ENCODE measurements around the gene PCA3. TPM values are rescaled to one million over a fixed set of nuclear protein-coding genes. Genes with fewer than 3 reads are reported as not detected.

The PCA3 gene
- total and polyA plus RNA-seq, 5 experiments from 2014 or later, result not detected

DNA sequence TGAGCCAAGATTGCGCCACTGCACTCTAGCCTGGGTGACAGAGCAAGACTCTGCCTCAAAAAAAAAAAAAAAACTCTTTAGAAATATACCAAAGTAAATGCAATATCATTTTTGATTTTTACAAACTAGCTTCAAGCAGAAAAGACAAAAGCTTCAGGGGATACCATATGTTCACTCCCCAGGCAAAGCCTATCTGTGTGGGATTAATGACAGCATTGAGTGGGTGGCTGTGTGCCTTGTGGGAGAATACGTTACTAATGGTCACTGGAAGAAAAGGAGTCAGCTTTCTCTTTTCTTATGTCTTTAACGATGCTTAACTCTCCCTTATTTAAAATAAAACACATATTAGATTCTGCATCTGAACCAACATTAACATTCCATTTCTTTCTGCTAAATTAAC lies 1.9 kb downstream of the PCA3 start:
- Mint-ChIP-seq H3K36me3 (no peaks in the 10 kb centered on the region), H3K9me3 (no peaks in the 10 kb centered on the region), H3K4me1 (peaks cover 0 to 3% (median under 1%) of the 10 kb centered on the region in 4 donors), H3K27ac (no peak overlapping the region), H3K27me3 (peaks cover 3 to 20% (median 8%) of the 10 kb centered on the region in 5 donors), H3K4me3 (no peak overlapping the region)
- no peak for ATAC-seq
- DNase-seq, result no peak
- POLR2A ChIA-PET, result no interaction called here

DNA sequence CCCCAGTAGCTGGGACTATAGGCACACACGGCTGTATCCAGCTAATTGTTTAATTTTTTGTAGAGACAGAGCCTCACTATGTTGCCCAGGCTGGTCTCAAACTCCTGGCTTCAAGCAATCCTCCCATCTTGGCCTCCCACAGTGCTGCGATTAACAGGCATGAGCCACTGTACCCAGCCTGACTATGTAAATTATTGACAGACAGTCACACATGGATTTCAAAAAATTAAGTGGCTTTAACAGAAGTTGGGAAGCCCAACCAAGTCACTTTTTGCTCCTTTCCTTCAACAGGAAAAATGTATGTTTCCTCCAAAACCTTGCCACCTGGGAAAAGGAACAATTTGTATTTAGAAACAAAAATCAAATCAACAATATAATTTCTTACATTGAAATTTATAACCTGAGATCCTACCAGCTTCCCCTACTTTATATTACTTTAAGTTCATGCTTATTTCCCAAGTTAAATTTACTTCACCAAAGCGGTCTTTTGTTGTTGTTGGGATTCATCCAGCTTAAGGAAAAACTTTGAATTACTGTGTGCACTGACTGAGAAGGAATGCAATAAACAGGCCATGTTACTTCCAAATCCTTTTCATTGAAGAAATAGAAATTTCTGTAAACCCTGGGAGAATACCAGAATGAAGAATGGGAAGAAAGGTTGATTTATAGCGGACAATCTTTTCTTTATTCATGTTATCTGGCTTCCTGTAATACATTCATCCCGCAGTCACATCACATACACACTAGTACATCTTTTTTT lies 8.6 kb downstream of the PCA3 start:
- no peak overlapping the region for H3K27ac Mint-ChIP-seq
- H3K27me3 Mint-ChIP-seq, result peaks cover 0 to 7% (median 5%) of the 10 kb centered on the region in 5 donors
- POLR2A ChIA-PET, result no interaction called here
- H3K36me3 Mint-ChIP-seq, result no peaks in the 10 kb centered on the region
- ATAC-seq (no peak), DNase-seq (no peak)
- H3K4me1 Mint-ChIP-seq, result peaks cover 0 to 3% (median 0%) of the 10 kb centered on the region in 4 donors
- no peaks in the 10 kb centered on the region for H3K9me3 Mint-ChIP-seq
- no peak overlapping the region for H3K4me3 Mint-ChIP-seq

DNA sequence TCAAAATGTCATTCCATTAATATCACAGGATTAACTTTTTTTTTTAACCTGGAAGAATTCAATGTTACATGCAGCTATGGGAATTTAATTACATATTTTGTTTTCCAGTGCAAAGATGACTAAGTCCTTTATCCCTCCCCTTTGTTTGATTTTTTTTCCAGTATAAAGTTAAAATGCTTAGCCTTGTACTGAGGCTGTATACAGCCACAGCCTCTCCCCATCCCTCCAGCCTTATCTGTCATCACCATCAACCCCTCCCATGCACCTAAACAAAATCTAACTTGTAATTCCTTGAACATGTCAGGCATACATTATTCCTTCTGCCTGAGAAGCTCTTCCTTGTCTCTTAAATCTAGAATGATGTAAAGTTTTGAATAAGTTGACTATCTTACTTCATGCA lies 20.6 kb downstream of the PCA3 start:
- H3K27ac Mint-ChIP-seq, result no peak overlapping the region
- H3K4me1 Mint-ChIP-seq, result no peaks in the 10 kb centered on the region
- ATAC-seq, result no peak

DNA sequence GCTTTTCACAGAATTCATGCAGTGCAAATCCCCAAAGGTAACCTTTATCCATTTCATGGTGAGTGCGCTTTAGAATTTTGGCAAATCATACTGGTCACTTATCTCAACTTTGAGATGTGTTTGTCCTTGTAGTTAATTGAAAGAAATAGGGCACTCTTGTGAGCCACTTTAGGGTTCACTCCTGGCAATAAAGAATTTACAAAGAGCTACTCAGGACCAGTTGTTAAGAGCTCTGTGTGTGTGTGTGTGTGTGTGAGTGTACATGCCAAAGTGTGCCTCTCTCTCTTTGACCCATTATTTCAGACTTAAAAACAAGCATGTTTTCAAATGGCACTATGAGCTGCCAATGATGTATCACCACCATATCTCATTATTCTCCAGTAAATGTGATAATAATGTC lies 21.3 kb downstream of the PCA3 start:
- POLR2A ChIA-PET, result interaction anchor here (0.6 kb wide), 1 partner anchor 21 kb away, joined by 4 read pairs; no protein-coding TSS in a partner anchor
- Mint-ChIP-seq H3K4me3 (no peak overlapping the region), H3K27ac (no peak overlapping the region), H3K4me1 (no peaks in the 10 kb centered on the region), H3K36me3 (no peaks in the 10 kb centered on the region), H3K27me3 (peaks cover 3 to 12% (median 9%) of the 10 kb centered on the region in 5 donors), H3K9me3 (peaks cover 0 to 1% (median 0%) of the 10 kb centered on the region in 9 donors)
- no peak for DNase-seq
- no peak for ATAC-seq

More for the DNA sequence above, 20.6 kb downstream of the PCA3 start:
- H3K9me3 Mint-ChIP-seq, result peaks cover 0 to 1% (median 0%) of the 10 kb centered on the region in 9 donors
- peaks cover 2 to 12% (median 9%) of the 10 kb centered on the region in 5 donors for H3K27me3 Mint-ChIP-seq
- POLR2A ChIA-PET, result no interaction called here
- no peak for DNase-seq
- no peaks in the 10 kb centered on the region for H3K36me3 Mint-ChIP-seq
- no peak overlapping the region for H3K4me3 Mint-ChIP-seq

DNA sequence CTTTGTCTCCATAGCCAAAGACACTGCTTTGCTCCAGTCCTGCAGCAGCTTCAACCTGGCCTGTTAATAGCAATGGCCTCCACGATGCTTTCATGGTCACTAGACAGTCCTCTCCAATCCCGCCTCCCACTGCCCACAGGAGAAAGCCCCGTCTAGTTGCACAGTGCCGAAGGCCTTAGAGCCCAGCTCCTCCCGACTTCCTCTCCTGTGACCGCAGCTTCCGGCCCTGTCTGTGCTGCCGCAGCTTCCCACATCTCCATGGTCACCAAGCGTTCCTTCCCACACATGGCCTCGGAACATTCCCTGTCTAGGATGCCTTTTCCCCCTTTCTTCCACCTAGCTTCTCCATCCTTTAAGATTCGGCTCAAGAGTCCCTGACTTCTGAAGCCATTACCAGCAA lies 23.4 kb downstream of the PCA3 start:
- Mint-ChIP-seq H3K36me3 (no peaks in the 10 kb centered on the region), H3K4me3 (no peak overlapping the region), H3K4me1 (no peaks in the 10 kb centered on the region), H3K9me3 (peaks cover 0 to 2% (median 0%) of the 10 kb centered on the region in 9 donors), H3K27ac (no peak overlapping the region), H3K27me3 (peaks cover 3 to 10% (median 8%) of the 10 kb centered on the region in 5 donors)
- ATAC-seq (no peak), DNase-seq (no peak)
- POLR2A ChIA-PET, result no interaction called here

DNA sequence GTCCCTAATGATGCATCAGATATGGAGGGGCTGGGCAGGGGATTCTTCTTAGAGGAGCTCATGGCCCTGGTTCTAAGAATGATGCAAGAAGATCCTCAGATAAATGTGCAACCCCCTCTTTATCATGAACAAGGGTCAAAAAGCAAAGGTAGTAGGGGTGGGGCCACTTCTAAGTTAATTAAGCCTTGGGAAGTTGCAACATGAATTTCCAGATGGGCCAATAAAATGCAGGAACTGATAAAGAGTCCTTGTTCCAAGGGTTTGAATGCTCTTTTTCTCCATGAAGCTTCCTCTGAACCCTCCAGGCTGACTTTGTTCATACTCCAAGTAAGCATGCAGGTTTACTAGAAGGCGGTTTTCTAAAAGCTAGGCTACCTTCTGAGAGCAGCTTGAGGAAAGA lies 25.6 kb downstream of the PCA3 start:
- H3K4me3 Mint-ChIP-seq, result no peak overlapping the region
- no peaks in the 10 kb centered on the region for H3K36me3 Mint-ChIP-seq
- no peaks in the 10 kb centered on the region for H3K4me1 Mint-ChIP-seq
- peaks cover 0 to 2% (median 0%) of the 10 kb centered on the region in 9 donors for H3K9me3 Mint-ChIP-seq
- POLR2A ChIA-PET, result no interaction called here
- DNase-seq, result no peak
- peaks cover 4 to 10% (median 6%) of the 10 kb centered on the region in 5 donors for H3K27me3 Mint-ChIP-seq
- ATAC-seq, result no peak
- H3K27ac Mint-ChIP-seq, result no peak overlapping the region

DNA sequence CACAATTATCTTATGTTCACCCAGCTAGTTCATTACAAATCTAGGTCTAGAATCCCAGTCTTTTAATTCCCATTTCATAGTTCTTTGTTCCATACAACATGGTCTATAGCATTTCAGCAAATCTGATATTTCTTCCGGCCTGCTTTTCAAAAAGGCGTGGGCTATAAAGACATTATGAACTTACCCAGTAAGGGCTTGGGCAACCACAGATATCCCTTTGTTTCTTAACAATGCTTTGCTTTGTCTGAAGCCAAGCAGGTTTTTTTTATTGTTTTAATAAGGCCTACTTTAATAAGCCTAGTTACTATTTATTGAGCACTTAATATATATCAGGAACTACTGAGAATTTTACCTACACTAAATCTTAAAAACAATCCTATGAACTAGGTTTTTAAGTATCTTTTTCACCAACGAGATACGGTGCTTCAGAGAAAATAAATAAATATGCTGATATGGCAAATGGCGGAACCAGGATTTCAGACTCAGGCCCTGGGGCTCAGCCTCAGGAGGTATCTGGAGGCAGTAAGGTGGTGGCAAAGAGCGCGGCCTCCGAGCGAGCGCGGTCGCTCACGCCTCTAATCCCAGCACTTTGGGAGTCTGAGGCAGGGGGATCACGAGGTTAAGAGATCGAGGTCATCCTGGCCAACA lies 29.7 kb downstream of the PCA3 start:
- no peak overlapping the region for H3K4me3 Mint-ChIP-seq
- peaks cover 0 to 2% (median 0%) of the 10 kb centered on the region in 9 donors for H3K9me3 Mint-ChIP-seq
- DNase-seq, result no peak
- no peak for ATAC-seq
- H3K27ac Mint-ChIP-seq, result no peak overlapping the region
- peaks cover 0 to 8% (median 3%) of the 10 kb centered on the region in 5 donors for H3K27me3 Mint-ChIP-seq
- H3K4me1 Mint-ChIP-seq, result peaks cover 0 to 4% (median 0%) of the 10 kb centered on the region in 4 donors
- POLR2A ChIA-PET, result no interaction called here
- H3K36me3 Mint-ChIP-seq, result no peaks in the 10 kb centered on the region

DNA sequence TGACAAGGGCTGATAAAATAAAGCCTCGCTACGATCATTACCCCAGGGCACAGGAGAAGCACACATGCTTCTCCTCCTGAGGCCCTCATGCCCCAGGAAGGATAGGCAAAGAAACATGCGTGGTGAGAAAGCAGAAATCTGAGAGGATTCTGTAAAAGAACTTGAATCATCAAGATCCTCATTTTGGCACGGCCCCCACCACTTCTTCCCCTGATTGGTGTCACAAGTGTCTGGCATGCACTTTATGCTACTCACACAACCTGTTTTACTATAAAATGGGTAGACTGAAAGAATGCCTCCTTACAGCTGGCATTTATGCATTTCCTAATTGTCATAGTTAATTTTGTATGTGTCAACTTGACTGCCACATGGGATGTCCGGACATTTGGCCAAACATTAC lies 32.1 kb downstream of the PCA3 start:
- H3K9me3 Mint-ChIP-seq, result peaks cover 0 to 2% (median 0%) of the 10 kb centered on the region in 9 donors
- no peak overlapping the region for H3K4me3 Mint-ChIP-seq
- no peak for DNase-seq
- no peaks in the 10 kb centered on the region for H3K36me3 Mint-ChIP-seq
- peak overlapping the region in 1 of 10 donors; percentile 12 for H3K27ac Mint-ChIP-seq
- no peak for ATAC-seq
- peaks cover 0 to 4% (median 0%) of the 10 kb centered on the region in 4 donors for H3K4me1 Mint-ChIP-seq
- POLR2A ChIA-PET, result no interaction called here
- H3K27me3 Mint-ChIP-seq, result peaks cover 0 to 4% (median 1%) of the 10 kb centered on the region in 5 donors

DNA sequence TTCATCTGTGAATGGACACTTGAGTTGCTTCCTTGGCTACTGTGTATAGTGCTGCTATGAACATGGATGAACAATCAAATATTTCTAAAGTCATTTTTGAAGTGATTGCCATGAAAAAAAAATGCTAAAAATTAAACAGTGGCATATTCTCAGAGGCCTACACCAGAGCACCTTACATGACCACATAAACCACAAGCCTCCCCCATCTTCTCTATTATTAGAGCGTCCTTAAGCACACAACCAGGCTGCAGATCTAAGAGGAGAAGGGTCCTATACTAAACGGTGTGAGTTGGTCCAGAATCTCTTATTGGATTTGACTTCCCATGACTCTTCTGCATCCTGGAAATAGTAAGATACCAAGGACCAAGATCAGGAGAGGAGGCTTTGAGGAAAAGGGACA lies 34.3 kb downstream of the PCA3 start:
- H3K4me1 Mint-ChIP-seq, result peaks cover 0 to 4% (median 0%) of the 10 kb centered on the region in 4 donors
- H3K9me3 Mint-ChIP-seq, result no peaks in the 10 kb centered on the region
- no peak overlapping the region for H3K27ac Mint-ChIP-seq
- ATAC-seq (no peak), DNase-seq (no peak)
- no peaks in the 10 kb centered on the region for H3K36me3 Mint-ChIP-seq
- H3K27me3 Mint-ChIP-seq, result peaks cover 0 to 4% (median 2%) of the 10 kb centered on the region in 5 donors
- H3K4me3 Mint-ChIP-seq, result no peak overlapping the region
- POLR2A ChIA-PET, result no interaction called here

DNA sequence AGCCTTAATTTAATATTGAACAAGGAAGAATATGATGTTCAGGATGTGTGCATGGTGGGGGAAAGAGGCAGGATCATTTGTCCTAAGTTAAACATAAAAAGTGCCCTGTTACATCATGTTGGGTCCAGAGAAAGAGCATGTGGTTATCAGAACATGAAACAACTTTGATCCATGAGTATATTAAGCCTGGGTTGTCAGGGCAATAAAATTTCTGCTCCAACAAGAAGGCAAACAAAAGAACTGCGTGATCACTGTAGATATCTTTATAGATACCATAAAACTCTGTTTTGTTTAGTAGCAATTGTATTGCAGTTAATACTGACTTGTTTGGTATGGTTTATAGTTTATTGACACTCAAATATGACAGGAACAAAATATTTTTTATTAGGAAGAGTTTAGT lies 35.2 kb downstream of the PCA3 start:
- no peaks in the 10 kb centered on the region for H3K9me3 Mint-ChIP-seq
- no peak for DNase-seq
- peaks cover 0 to 7% (median 2%) of the 10 kb centered on the region in 5 donors for H3K27me3 Mint-ChIP-seq
- H3K4me1 Mint-ChIP-seq, result peaks cover 0 to 4% (median 0%) of the 10 kb centered on the region in 4 donors
- ATAC-seq, result no peak
- H3K27ac Mint-ChIP-seq, result no peak overlapping the region
- no peaks in the 10 kb centered on the region for H3K36me3 Mint-ChIP-seq
- POLR2A ChIA-PET, result no interaction called here
- H3K4me3 Mint-ChIP-seq, result no peak overlapping the region

DNA sequence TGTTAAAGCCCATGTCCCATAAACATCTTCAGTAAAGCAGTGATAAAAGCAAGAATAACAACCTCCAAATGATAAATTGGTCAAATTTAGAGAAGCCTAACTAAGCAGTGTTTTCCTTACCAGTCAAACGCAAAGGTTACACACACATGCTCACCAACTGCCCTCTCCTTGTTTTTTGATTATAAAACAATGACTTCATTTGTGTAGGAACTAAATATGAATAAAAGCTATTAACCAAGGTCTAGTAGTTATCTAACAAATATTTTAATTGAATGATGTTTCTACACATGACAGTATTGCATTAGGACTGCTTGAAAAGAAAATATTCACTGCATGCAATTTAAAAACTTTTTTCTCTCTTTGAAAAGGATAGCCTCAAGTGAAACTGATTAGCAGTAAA lies 36.7 kb downstream of the PCA3 start:
- Mint-ChIP-seq H3K4me3 (no peak overlapping the region), H3K9me3 (no peaks in the 10 kb centered on the region), H3K27me3 (peaks cover 0 to 10% (median 2%) of the 10 kb centered on the region in 5 donors), H3K4me1 (peaks cover 0 to 4% (median 0%) of the 10 kb centered on the region in 4 donors), H3K36me3 (no peaks in the 10 kb centered on the region), H3K27ac (no peak overlapping the region)
- no peak for DNase-seq
- POLR2A ChIA-PET, result no interaction called here
- no peak for ATAC-seq

DNA sequence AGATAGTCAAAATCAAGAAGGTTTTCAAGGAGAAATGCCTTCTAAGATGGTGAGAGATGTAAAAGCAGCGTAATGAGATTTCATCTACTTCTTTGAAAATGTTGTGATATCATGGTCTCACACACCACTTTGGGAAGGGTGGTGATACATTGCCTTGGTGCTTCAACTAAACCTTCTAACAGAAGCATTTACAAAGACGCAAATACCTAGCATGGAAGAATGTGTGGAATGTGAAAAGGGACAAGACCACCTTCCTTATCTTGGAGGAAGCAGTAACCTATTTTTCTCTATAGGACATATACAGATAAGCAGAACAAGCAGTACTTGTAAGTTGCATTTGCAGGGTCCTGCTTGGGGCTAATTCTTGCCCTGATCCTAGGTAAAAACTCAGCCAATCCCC lies 38.8 kb downstream of the PCA3 start:
- H3K27me3 Mint-ChIP-seq, result peaks cover 0 to 6% (median 2%) of the 10 kb centered on the region in 5 donors
- no peaks in the 10 kb centered on the region for H3K9me3 Mint-ChIP-seq
- H3K4me3 Mint-ChIP-seq, result no peak overlapping the region
- DNase-seq (no peak), ATAC-seq (no peak)
- H3K4me1 Mint-ChIP-seq, result peaks cover 0 to 4% (median 0%) of the 10 kb centered on the region in 4 donors
- no peaks in the 10 kb centered on the region for H3K36me3 Mint-ChIP-seq
- POLR2A ChIA-PET, result no interaction called here
- no peak overlapping the region for H3K27ac Mint-ChIP-seq

DNA sequence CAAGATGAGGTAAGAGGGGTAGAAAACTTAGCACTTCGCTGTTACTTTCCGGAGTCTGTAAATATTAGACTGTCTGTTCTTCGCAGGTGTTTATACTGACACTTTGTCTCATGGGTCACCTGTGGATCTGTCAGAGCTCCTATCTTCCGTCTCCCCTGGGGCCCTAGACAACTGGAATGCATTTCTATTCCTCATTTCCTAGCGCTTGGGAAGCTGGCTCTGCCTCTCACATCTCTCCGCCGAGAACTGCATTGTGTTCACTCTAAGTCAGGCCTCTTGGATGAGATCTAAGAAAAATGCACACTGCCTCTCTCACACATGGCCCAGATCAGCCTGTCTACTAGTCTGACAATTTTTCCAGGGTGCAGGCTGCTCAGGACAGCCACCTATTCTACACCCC lies 39.5 kb downstream of the PCA3 start:
- POLR2A ChIA-PET, result no interaction called here
- no peak for DNase-seq
- Mint-ChIP-seq H3K36me3 (no peaks in the 10 kb centered on the region), H3K27ac (no peak overlapping the region), H3K9me3 (peaks cover 0 to 2% (median 0%) of the 10 kb centered on the region in 9 donors), H3K27me3 (peaks cover 6 to 12% (median 9%) of the 10 kb centered on the region in 5 donors), H3K4me1 (peaks cover 0 to 2% (median 0%) of the 10 kb centered on the region in 4 donors), H3K4me3 (no peak overlapping the region)
- no peak for ATAC-seq

All from naive thymus-derived CD8-positive, alpha-beta T cell (primary cell).